GM21515 (cell line): ENCODE measurements around the gene PBLD.
"Not testable (repeated sequence)": the region's sequence is repeated elsewhere in the genome, so short reads cannot be mapped to it uniquely, and the experiment has no call there.

ENCODE experiments used
- ATAC-seq: cut with Tn5 transposase; IDR thresholded peaks from one replicate; pipeline ENCODE4 v1.9.1; 2021; ENCODE audit not compliant: unreplicated experiment

PBLD gene

GRCh38 chr10:68284062-68285001 lies 48.4 kb downstream of the PBLD start:
- no peak for ATAC-seq

GRCh38 chr10:68280758-68281157 lies 52.0 kb downstream of the PBLD start:
- no peak for ATAC-seq

GRCh38 chr10:68278906-68279753 lies 53.6 kb downstream of the PBLD start:
- not testable (repeated sequence) for ATAC-seq

GRCh38 chr10:68277814-68278213 lies 54.9 kb downstream of the PBLD start:
- ATAC-seq, result not testable (repeated sequence)

GRCh38 chr10:68276224-68276623 lies 56.5 kb downstream of the PBLD start:
- ATAC-seq, result no peak

GRCh38 chr10:68275600-68276126 lies 57.1 kb downstream of the PBLD start:
- no peak for ATAC-seq

- ATAC-seq, result no peak
Measured at GRCh38 chr10:68272833-68273232, 59.9 kb downstream of the PBLD start.

GRCh38 chr10:68271196-68271882 lies 61.4 kb downstream of the PBLD start:
- ATAC-seq, result no peak

GRCh38 chr10:68269562-68270290 lies 63.0 kb downstream of the PBLD start:
- ATAC-seq, result no peak

- no peak for ATAC-seq
Measured at GRCh38 chr10:68261132-68261856, 71.4 kb downstream of the PBLD start.

- no peak for ATAC-seq
Measured at GRCh38 chr10:68253346-68253745, 79.4 kb downstream of the PBLD start.

- no peak for ATAC-seq
Measured at GRCh38 chr10:68251625-68252495, 80.9 kb downstream of the PBLD start.

GRCh38 chr10:68251151-68251550 lies 81.6 kb downstream of the PBLD start:
- ATAC-seq, result no peak

GRCh38 chr10:68249297-68249696 lies 83.4 kb downstream of the PBLD start:
- ATAC-seq, result no peak

- no peak for ATAC-seq
Measured at GRCh38 chr10:68247931-68248330, 84.8 kb downstream of the PBLD start.

- ATAC-seq, result not testable (repeated sequence)
Measured at GRCh38 chr10:68246397-68246796, 86.3 kb downstream of the PBLD start.

GRCh38 chr10:68242051-68242450 lies 90.7 kb downstream of the PBLD start:
- ATAC-seq, result no peak

- no peak for ATAC-seq
Measured at GRCh38 chr10:68239596-68240150, 93.1 kb downstream of the PBLD start.
